Measurements from ENCODE around the gene KDM2A.

GRCh38 chr11:67260406-67260805, 141.3 kb downstream of the KDM2A start:
- TF ChIP-seq, protein P1, sequence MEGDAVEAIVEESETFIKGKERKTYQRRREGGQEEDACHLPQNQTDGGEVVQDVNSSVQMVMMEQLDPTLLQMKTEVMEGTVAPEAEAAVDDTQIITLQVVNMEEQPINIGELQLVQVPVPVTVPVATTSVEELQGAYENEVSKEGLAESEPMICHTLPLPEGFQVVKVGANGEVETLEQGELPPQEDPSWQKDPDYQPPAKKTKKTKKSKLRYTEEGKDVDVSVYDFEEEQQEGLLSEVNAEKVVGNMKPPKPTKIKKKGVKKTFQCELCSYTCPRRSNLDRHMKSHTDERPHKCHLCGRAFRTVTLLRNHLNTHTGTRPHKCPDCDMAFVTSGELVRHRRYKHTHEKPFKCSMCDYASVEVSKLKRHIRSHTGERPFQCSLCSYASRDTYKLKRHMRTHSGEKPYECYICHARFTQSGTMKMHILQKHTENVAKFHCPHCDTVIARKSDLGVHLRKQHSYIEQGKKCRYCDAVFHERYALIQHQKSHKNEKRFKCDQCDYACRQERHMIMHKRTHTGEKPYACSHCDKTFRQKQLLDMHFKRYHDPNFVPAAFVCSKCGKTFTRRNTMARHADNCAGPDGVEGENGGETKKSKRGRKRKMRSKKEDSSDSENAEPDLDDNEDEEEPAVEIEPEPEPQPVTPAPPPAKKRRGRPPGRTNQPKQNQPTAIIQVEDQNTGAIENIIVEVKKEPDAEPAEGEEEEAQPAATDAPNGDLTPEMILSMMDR (IDR thresholded peaks at IDR 0.05 in 4 of 5, conservative IDR thresholded peaks at IDR 0.05 in 1 of 5): no peak
- no peak for TF ChIP-seq POLR2A (IDR thresholded peaks at IDR 0.05)

All from gastrocnemius medialis (tissue), 4 donors.